GM10248 (cell line): ENCODE results near the gene CLNK.

Source experiments
- CTCF ChIA-PET: fragments of 300-600 bp; sonication (Branson Sonifier 250); formaldehyde crosslinking; extraction: SDS; loops from one replicate; lab custom pipeline; 2021; ENCODE audit warnings: antibody characterized with exemption; lab: Yijun Ruan, JAX
- POLR2A ChIA-PET: fragments of 350-650 bp; sonication (Branson Sonifier 250); formaldehyde crosslinking; extraction: SDS; loops from one replicate; lab custom pipeline; 2020; ENCODE audit warnings: antibody characterized with exemption; lab: Yijun Ruan, JAX
- DNase-seq: peaks from one replicate; pipeline ENCODE4 v3.0.0; 2012; ENCODE audit errors: extremely low spot score
- TF ChIP-seq, protein P1 (sequence below): IDR thresholded peaks from 2 replicates; pipeline ENCODE4 v1.5.1; 2012; ENCODE audit warnings: mild to moderate bottlenecking, low read depth; ENCODE audit errors: extremely low read depth, missing control alignments, control extremely low read depth

CLNK gene

DNA sequence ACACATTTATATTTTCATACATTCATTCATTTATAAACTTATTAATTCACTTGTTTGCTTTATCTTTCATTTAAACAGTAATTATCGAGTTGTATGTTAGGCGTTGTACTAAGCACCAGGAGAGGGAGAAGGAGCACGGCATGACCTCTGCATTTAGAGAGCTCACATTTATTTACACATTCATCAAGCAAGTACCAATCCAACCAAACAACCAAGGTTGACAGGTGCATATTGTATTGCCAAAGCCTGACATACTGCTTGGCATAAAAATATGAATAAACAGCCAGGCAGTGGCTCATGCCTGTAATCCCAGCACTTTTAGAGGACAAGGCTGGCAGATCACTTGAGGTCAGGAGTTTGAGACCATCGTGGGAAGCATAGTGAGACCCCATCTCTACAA, 37.0 kb upstream of the CLNK start:
- CTCF ChIA-PET = no interaction called here
- DNase-seq = no peak
- TF ChIP-seq, protein P1, sequence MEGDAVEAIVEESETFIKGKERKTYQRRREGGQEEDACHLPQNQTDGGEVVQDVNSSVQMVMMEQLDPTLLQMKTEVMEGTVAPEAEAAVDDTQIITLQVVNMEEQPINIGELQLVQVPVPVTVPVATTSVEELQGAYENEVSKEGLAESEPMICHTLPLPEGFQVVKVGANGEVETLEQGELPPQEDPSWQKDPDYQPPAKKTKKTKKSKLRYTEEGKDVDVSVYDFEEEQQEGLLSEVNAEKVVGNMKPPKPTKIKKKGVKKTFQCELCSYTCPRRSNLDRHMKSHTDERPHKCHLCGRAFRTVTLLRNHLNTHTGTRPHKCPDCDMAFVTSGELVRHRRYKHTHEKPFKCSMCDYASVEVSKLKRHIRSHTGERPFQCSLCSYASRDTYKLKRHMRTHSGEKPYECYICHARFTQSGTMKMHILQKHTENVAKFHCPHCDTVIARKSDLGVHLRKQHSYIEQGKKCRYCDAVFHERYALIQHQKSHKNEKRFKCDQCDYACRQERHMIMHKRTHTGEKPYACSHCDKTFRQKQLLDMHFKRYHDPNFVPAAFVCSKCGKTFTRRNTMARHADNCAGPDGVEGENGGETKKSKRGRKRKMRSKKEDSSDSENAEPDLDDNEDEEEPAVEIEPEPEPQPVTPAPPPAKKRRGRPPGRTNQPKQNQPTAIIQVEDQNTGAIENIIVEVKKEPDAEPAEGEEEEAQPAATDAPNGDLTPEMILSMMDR = no peak
- POLR2A ChIA-PET = no interaction called here

DNA sequence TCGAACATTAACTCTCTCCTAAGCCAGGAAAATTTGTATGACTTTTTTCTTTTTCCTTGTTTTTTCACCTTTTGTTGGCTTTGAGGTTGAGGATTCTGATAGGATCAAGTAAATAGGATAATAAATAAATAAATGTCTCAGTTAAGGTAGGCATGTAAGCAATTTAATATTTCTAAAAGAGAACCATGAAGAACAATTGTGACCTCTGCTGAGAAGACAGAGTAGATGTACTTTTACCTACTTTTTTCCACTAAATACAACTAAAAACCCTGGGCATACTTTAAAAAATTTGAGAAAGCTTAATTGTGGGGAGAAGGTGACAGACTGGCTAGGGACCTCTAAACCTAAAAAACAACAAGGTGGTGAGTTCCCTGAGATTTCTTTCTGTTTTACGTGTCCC, 31.6 kb upstream of the CLNK start:
- POLR2A ChIA-PET = no interaction called here
- CTCF ChIA-PET = interaction anchor here (1.1 to 2.0 kb wide), 2 partner anchors 12 to 16 kb away, joined by 3 to 6 read pairs; no protein-coding TSS in a partner anchor
- DNase-seq = no peak
- TF ChIP-seq, protein P1 = no peak

DNA sequence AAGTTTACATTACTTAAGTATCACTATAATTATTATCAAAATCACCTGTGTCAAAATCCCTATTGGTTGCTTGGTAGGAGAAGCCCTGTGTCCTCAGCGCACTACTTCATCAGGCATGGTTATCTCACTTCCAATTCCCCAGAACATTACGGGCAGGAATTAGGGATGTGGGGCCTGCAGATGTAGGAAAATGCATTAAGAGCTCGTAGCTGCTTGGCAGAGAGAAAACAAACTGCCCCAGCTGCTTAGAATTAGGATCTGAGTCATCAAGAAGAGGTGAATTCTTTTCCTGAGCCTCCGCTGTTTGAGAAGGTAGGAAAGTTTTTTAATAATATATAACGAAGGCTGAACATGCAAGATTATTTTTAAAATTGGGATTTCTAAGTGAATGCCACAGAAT, 31.1 kb upstream of the CLNK start:
- POLR2A ChIA-PET = interaction anchor here (0.6 kb wide), 1 partner anchor 20 kb away, joined by 7 read pairs; no protein-coding TSS in a partner anchor
- TF ChIP-seq, protein P1 = no peak
- CTCF ChIA-PET = interaction anchor here (1.1 to 2.0 kb wide), 2 partner anchors 12 to 15 kb away, joined by 3 to 6 read pairs; no protein-coding TSS in a partner anchor
- DNase-seq = no peak

DNA sequence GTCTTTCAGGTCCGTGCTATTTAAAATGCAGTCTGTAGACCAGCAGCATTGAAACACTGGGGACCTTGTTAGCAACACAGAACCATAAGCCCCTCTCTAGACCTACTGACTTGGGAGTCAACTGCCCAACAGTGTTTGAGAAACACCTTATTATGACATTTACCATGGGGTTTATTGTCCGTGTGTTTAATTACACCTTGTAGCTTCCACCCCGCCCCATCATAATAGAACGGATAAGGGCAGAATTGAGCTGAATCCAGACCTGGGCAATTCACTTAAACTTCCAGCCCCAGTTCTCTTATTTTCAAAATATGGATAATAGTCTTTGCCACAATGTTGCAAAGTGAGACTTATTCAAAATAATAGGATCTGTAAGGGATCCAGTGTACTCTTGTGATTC, 30.6 kb upstream of the CLNK start:
- TF ChIP-seq, protein P1 = no peak
- POLR2A ChIA-PET = interaction anchor here (0.6 kb wide), 1 partner anchor 20 kb away, joined by 7 read pairs; no protein-coding TSS in a partner anchor
- CTCF ChIA-PET = interaction anchor here (1.1 to 1.2 kb wide), 2 partner anchors 10 to 15 kb away, joined by 3 to 4 read pairs; no protein-coding TSS in a partner anchor
- DNase-seq = no peak

DNA sequence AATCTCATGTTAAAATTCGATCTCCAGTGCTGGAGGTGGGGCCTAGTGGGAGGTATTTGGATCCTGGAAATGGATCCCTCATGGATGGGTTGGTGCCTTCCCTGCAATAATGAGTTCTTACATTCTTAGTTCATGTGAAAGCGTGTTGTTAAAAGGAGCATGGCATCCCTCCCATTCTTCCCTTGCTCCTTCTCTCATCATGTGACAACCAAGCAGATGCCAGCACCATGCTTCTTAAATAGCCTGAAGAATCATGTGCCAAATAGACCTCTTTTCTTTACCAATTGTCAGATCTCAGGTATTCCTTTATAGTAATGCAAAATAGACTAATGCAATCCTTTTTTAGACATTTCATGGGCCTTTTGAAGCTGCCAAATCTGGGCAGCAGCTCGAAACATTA, 29.0 kb upstream of the CLNK start:
- ChIA-PET CTCF (no interaction called here), POLR2A (no interaction called here)
- TF ChIP-seq, protein P1 = no peak
- DNase-seq = no peak

DNA sequence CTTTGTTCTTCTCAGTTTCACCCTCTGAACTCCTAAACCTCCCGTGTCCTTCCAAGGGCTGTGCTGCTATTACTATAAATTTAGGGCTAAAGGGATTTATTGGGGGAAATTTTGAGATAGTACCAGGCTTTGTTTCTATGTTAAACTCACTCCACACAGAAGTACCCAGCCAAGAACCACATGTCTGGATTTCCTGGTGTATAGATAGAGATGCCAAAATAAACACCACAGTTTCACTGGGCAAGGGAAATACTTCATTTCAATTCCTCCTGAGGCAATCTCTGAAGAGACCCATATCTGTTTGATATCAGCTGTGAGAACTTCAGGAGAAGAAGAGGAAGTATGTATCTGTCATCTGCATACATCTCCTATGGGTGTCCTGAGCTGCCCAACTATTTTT, 21.7 kb upstream of the CLNK start:
- DNase-seq = no peak
- CTCF ChIA-PET = interaction anchor here (1.8 kb wide), 1 partner anchor 8 kb away, joined by 4 read pairs; no protein-coding TSS in a partner anchor
- TF ChIP-seq, protein P1 = no peak
- POLR2A ChIA-PET = no interaction called here
